GM13976 (cell line): Measurements from ENCODE around the gene SHD.

Experiments
- DNase-seq: peaks from one replicate; pipeline ENCODE4 v3.0.0; 2012; ENCODE audit warnings: low spot score
- CTCF ChIP-seq: IDR thresholded peaks from 2 replicates; pipeline ENCODE4 v1.5.1; 2012; ENCODE audit warnings: borderline replicate concordance, mild to moderate bottlenecking; ENCODE audit not compliant: insufficient read depth; ENCODE audit errors: extremely low read depth, missing control alignments, control extremely low read depth
- in situ Hi-C: fragments of 300-500 bp; cut with MboI; formaldehyde crosslinking; loops from one replicate; pipeline ENCODE4 v1.12.0; 2022; ENCODE audit warnings: low sequenced_read_pairs, mixed read lengths, inconsistent platforms; ENCODE audit not compliant: unreplicated experiment

SHD gene

DNA sequence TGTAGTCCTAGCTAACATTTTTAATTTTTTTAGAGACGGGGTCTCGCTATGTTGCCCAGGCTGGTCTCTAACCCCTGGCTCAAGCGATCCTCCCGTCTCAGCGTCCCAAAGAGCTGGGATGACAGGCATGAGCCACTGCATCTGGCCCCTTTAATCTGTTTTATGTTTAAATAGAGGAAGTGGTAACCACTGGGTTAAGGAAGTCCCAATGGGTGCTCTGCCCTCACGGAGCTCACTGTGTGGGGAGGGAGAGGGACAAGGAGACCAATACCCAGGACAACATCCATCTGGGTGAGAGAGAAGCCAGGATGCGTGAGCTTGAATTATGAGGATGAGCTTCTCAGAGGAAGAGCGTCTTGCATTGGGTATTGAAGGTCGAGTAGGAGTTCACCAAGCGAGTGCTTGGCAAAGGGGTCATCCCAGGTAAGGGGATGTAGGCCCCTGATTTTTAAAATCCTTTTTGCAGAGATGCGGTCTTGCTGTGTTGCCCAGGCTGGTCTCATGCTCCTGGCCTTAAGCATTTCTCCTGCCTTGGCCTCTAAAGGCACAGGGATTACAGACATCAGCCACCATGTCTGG, 18.4 kb upstream of the SHD start:
- TF ChIP-seq CTCF = no peak
- DNase-seq = no peak
- in situ Hi-C loops = loop anchor here (10.0 kb wide), 1 partner anchor 94 kb away; no protein-coding TSS in a partner anchor

- no peak for DNase-seq
- TF ChIP-seq CTCF = no peak
- in situ Hi-C loops = loop anchor here (10.0 kb wide), 1 partner anchor 90 kb away; no protein-coding TSS in a partner anchor
Measured at GRCh38 chr19:4264812-4265211, 14.3 kb upstream of the SHD start.

DNA sequence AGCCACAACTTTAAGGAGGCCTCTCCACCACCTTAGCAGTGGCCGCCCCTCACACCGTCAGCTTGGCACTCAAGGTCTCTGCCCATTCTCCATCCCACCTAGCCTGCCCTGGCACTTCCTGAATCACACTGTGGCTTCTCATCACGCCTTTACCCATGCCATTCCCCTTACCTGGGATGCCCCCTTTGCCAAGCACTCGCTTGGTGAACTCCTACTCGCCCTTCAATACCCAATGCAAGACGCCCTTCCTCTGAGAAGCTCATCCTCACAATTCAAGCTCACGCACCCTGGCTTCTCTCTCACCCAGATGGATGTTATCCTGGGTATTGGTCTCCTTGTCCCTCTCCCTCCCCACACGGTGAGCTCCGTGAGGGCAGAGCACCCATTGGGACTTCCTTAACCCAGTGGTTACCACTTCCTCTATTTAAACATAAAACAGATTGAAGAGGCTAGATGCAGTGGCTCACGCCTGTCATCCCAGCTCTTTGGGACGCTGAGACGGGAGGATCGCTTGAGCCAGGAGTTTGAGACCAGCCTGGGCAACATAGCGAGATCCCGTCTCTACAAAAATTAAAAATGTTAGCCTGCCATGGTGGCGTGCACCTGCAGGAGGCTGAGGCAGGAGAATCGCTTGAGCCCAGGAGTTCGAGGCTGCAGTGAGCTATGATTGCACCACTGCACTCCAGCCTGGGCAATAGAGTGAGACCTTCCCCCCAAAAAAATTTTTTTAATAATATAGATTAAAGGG, 12.6 kb upstream of the SHD start:
- TF ChIP-seq CTCF = no peak
- in situ Hi-C loops = loop anchor here (10.0 kb wide), 1 partner anchor 88 kb away; no protein-coding TSS in a partner anchor
- DNase-seq = no peak

- in situ Hi-C loops = loop anchor here (10.0 kb wide), 1 partner anchor 88 kb away; no protein-coding TSS in a partner anchor
- DNase-seq = peak; percentile 85
Measured at GRCh38 chr19:4267101-4267900, 11.8 kb upstream of the SHD start.

GRCh38 chr19:4267901-4268815, 10.9 kb upstream of the SHD start:
- TF ChIP-seq CTCF = no peak
- DNase-seq = no peak
- in situ Hi-C loops = loop anchor here (10.0 kb wide), 1 partner anchor 87 kb away; no protein-coding TSS in a partner anchor

More at GRCh38 chr19:4267101-4267900, 11.8 kb upstream of the SHD start:
- TF ChIP-seq CTCF = peak; percentile 65
